PFSK-1 (cell line): ENCODE data around the gene SERP1.

Experiments
- FOXP2 ChIP-seq: optimal IDR thresholded peaks from 2 replicates; pipeline ENCODE3; 2011; ENCODE audit warnings: borderline replicate concordance, control low read depth, inconsistent platforms; ENCODE audit not compliant: insufficient read depth; ENCODE audit errors: extremely low read length, extremely low read depth
- POLR2AphosphoS5 ChIP-seq: IDR thresholded peaks from 2 replicates; pipeline ENCODE4 v1.6.1; 2012; ENCODE audit warnings: low read depth, mild to moderate bottlenecking, control low read depth, low read length, moderate library complexity
- SIN3A ChIP-seq: IDR thresholded peaks from 2 replicates; pipeline ENCODE4 v1.6.1; 2012; ENCODE audit warnings: mild to moderate bottlenecking, low read length, moderate library complexity, borderline replicate concordance; ENCODE audit not compliant: insufficient read depth
- TAF1 ChIP-seq: IDR thresholded peaks from 2 replicates; pipeline ENCODE4 v1.6.1; 2012; ENCODE audit warnings: low read length, control low read depth, borderline replicate concordance; ENCODE audit not compliant: insufficient read depth
- TF ChIP-seq, protein P1 (sequence below), 2 experiments: IDR thresholded peaks; 2 replicates each; pipeline versions ENCODE4 v1.6.1 to v1.8.0; 2011 to 2012; ENCODE audit warnings: low read depth in 2 of 2, low read length in 2 of 2, control low read depth in 1 of 2, inconsistent platforms in 1 of 2, mild to moderate bottlenecking in 1 of 2, moderate library complexity in 1 of 2; ENCODE audit not compliant: insufficient read depth in 1 of 2

DNA sequence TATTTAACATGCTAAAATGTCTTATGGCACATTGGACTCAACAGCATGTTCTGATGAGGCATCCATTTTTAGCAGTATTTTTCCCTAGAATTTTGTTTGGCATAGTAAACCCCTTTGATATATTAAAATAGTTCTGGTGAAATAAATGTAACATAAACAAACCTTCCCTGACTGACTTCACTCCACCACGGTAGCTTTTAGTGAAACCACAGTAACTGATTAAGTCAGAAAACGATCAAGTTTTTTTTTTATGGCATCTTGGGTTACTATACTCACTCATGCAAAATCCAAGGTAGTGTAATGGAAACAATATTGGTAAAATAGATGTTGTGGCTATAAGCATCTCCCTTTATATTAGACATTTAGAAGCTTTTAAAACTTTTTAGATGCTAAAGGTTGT is 2.8 kb downstream of the SERP1 start:
- TF ChIP-seq, protein P1, sequence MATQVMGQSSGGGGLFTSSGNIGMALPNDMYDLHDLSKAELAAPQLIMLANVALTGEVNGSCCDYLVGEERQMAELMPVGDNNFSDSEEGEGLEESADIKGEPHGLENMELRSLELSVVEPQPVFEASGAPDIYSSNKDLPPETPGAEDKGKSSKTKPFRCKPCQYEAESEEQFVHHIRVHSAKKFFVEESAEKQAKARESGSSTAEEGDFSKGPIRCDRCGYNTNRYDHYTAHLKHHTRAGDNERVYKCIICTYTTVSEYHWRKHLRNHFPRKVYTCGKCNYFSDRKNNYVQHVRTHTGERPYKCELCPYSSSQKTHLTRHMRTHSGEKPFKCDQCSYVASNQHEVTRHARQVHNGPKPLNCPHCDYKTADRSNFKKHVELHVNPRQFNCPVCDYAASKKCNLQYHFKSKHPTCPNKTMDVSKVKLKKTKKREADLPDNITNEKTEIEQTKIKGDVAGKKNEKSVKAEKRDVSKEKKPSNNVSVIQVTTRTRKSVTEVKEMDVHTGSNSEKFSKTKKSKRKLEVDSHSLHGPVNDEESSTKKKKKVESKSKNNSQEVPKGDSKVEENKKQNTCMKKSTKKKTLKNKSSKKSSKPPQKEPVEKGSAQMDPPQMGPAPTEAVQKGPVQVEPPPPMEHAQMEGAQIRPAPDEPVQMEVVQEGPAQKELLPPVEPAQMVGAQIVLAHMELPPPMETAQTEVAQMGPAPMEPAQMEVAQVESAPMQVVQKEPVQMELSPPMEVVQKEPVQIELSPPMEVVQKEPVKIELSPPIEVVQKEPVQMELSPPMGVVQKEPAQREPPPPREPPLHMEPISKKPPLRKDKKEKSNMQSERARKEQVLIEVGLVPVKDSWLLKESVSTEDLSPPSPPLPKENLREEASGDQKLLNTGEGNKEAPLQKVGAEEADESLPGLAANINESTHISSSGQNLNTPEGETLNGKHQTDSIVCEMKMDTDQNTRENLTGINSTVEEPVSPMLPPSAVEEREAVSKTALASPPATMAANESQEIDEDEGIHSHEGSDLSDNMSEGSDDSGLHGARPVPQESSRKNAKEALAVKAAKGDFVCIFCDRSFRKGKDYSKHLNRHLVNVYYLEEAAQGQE (IDR thresholded peaks at IDR 0.05; ENCODE audit: insufficient read depth in 1 of 2, low read depth in 2 of 2, low read length in 2 of 2) = no peak
- TF ChIP-seq POLR2AphosphoS5 = no peak
- TF ChIP-seq FOXP2 = no peak
- TF ChIP-seq TAF1 = no peak
- no peak for TF ChIP-seq SIN3A
